CD14-positive monocyte (primary cell): ENCODE results near the gene PSMB11. TPM values are rescaled to one million over a fixed set of nuclear protein-coding genes. Genes with fewer than 3 reads are reported as not detected.

Source experiments
- DNase-seq, 3 donors: peaks; one replicate each; pipeline ENCODE4 v3.0.0-alpha.2; 2011 to 2022
- H2AFZ ChIP-seq: 2 replicates; pipeline ENCODE4 v1.6.0; 2012; ENCODE audit warnings: mild to moderate bottlenecking, low read depth, low read length, inconsistent platforms; ENCODE audit not compliant: insufficient read depth, poor library complexity, severe bottlenecking
- H3K27ac ChIP-seq, 2 donors: 1 replicate in 1 of 2; 2 replicates in 1 of 2; pipeline ENCODE4 v1.5.1; 2012 to 2013; ENCODE audit warnings: low read length in 2 of 2, control low read depth in 1 of 2, inconsistent platforms in 1 of 2, low read depth in 1 of 2, mild to moderate bottlenecking in 1 of 2
- H3K27me3 ChIP-seq, 2 donors: one replicate each; pipeline versions ENCODE4 v1.6.0 to v1.6.1; 2011 to 2013; ENCODE audit warnings: low read length in 2 of 2; ENCODE audit not compliant: control insufficient read depth in 2 of 2, insufficient read depth in 2 of 2
- H3K36me3 ChIP-seq, 2 donors: replicated peaks in 1 of 2; 1 replicate in 1 of 2; 2 replicates in 1 of 2; pipeline versions ENCODE4 v1.5.1 to v1.6.1; 2012 to 2013; ENCODE audit warnings: low read length in 2 of 2, control low read depth in 1 of 2, inconsistent platforms in 1 of 2, mild to moderate bottlenecking in 1 of 2; ENCODE audit not compliant: insufficient read depth in 2 of 2, control insufficient read depth in 1 of 2
- H3K4me1 ChIP-seq, 2 donors: 1 replicate in 1 of 2; 2 replicates in 1 of 2; pipeline versions ENCODE4 v1.5.1 to v1.6.1; 2012 to 2013; ENCODE audit warnings: low read length in 2 of 2, control low read depth in 1 of 2, inconsistent platforms in 1 of 2, mild to moderate bottlenecking in 1 of 2, moderate library complexity in 1 of 2; ENCODE audit not compliant: insufficient read depth in 2 of 2, control insufficient read depth in 1 of 2
- H3K4me2 ChIP-seq: replicated peaks from 2 replicates; pipeline ENCODE3; 2012; ENCODE audit warnings: low read length, moderate library complexity, mild to moderate bottlenecking; ENCODE audit not compliant: poor library complexity, severe bottlenecking; ENCODE audit errors: extremely low read depth
- H3K4me3 ChIP-seq, 3 experiments: fragments of 200-600 bp in 1 of 3; sonication (generic) in 1 of 3; replicated peaks in 1 of 3; 1 replicate in 2 of 3; 2 replicates in 1 of 3; pipeline ENCODE4 v1.5.1; 2011 to 2013; ENCODE audit warnings: low read length in 3 of 3, mild to moderate bottlenecking in 3 of 3, control low read depth in 2 of 3, low read depth in 2 of 3, inconsistent platforms in 1 of 3, moderate library complexity in 1 of 3
- H3K79me2 ChIP-seq: 2 replicates; pipeline ENCODE4 v1.6.0; 2012; ENCODE audit warnings: mild to moderate bottlenecking, control low read depth, inconsistent platforms, low read length, moderate library complexity; ENCODE audit not compliant: insufficient read depth
- H3K9ac ChIP-seq: 2 replicates; pipeline ENCODE4 v1.6.0; 2017; ENCODE audit warnings: low read length, mild to moderate bottlenecking; ENCODE audit not compliant: insufficient read depth, poor library complexity, severe bottlenecking
- H3K9me3 ChIP-seq, 2 donors: replicated peaks in 1 of 2; 1 replicate in 1 of 2; 2 replicates in 1 of 2; pipeline versions ENCODE4 v1.5.1 to v1.6.1; 2012 to 2013; ENCODE audit warnings: low read length in 2 of 2, control low read depth in 1 of 2; ENCODE audit not compliant: control insufficient read depth in 1 of 2, insufficient read depth in 1 of 2
- H4K20me1 ChIP-seq: 2 replicates; pipeline ENCODE4 v1.6.0; 2012; ENCODE audit warnings: mild to moderate bottlenecking, low read length, control low read depth, moderate library complexity; ENCODE audit not compliant: insufficient read depth
- H3K27ac Mint-ChIP-seq, 7 donors: one replicate each; pipeline ENCODE4 v1.8.0; 2020; ENCODE audit warnings: mild to moderate bottlenecking in 7 of 7, mixed read lengths in 7 of 7, moderate library complexity in 6 of 7, inconsistent platforms in 2 of 7
- H3K27me3 Mint-ChIP-seq, 3 donors: one replicate each; pipeline ENCODE4 v1.8.0; 2021 to 2022; ENCODE audit warnings: low read depth in 3 of 3, mild to moderate bottlenecking in 3 of 3, mixed read lengths in 3 of 3, moderate library complexity in 3 of 3, inconsistent platforms in 1 of 3
- H3K36me3 Mint-ChIP-seq, 2 donors: one replicate each; pipeline ENCODE4 v1.8.0; 2020; ENCODE audit warnings: mixed read lengths in 2 of 2, inconsistent platforms in 1 of 2, mild to moderate bottlenecking in 1 of 2
- H3K4me1 Mint-ChIP-seq: one replicate; pipeline ENCODE4 v1.8.0; 2020; ENCODE audit warnings: mild to moderate bottlenecking, mixed read lengths
- H3K4me3 Mint-ChIP-seq, 2 donors: one replicate each; pipeline ENCODE4 v1.8.0; 2020; ENCODE audit warnings: mild to moderate bottlenecking in 2 of 2, mixed read lengths in 2 of 2, moderate library complexity in 1 of 2
- H3K9me3 Mint-ChIP-seq, 7 donors: one replicate each; pipeline ENCODE4 v1.8.0; 2020 to 2022; ENCODE audit warnings: mixed read lengths in 7 of 7, mild to moderate bottlenecking in 6 of 7, moderate library complexity in 6 of 7, inconsistent platforms in 2 of 7
- WGBS: methylation state at CpG from one replicate; pipeline ENCODE4 v1.1.5; 2013; ENCODE audit warnings: missing lambda C conversion rate; ENCODE audit not compliant: insufficient coverage; 5-methylcytosine and 5-hydroxymethylcytosine counted together
- intact Hi-C, 2 donors: fragments of 100-400 bp; cut with micrococcal nuclease; formaldehyde crosslinking; loops; one replicate each; pipeline versions ENCODE4 v1.15.0 to v1.15.1; 2023
- polyA plus RNA-seq, 3 donors: library from polyadenylated mRNA; depleted of rRNA in 1 of 3; unstranded in 2 of 3; stranded (reverse) in 1 of 3; fragments of 300-500 nt in 2 of 3; fragments of >200 nt in 1 of 3; fragmentation: Illumina TruSeq in 2 of 3; gene quantifications; 1 replicate in 2 of 3; 2 replicates in 1 of 3; pipeline ENCODE4 v1.2.3, GENCODE V29; 2012 to 2021
- TF ChIP-seq, protein P1 (sequence below): fragments of 200-600 bp; IDR thresholded peaks from one replicate; pipeline ENCODE4 v1.8.0; 2022; ENCODE audit warnings: antibody characterized with exemption, mild to moderate bottlenecking

PSMB11 gene
- polyA plus RNA-seq, 3 donors, result not detected

GRCh38 chr14:23034498-23035302 lies 7.3 kb upstream of the PSMB11 start, which contains the start of gene PSMB5:
Gene PSMB5 (minus strand): TSS chr14:23034900. CDS start chr14:23034881, 19 bp downstream.
- peak within 1 kb of the TSS; percentile 99 for H2AFZ ChIP-seq
- WGBS, result under 1% methylated on average over 25 of the region's 36 CpGs
- H3K27ac ChIP-seq, result peak within 1 kb of the TSS; percentile 69 to 96
- H3K36me3 ChIP-seq, result peaks cover 22 to 25% of the 10 kb centered on the region in 2 donors
- TF ChIP-seq, protein P1, sequence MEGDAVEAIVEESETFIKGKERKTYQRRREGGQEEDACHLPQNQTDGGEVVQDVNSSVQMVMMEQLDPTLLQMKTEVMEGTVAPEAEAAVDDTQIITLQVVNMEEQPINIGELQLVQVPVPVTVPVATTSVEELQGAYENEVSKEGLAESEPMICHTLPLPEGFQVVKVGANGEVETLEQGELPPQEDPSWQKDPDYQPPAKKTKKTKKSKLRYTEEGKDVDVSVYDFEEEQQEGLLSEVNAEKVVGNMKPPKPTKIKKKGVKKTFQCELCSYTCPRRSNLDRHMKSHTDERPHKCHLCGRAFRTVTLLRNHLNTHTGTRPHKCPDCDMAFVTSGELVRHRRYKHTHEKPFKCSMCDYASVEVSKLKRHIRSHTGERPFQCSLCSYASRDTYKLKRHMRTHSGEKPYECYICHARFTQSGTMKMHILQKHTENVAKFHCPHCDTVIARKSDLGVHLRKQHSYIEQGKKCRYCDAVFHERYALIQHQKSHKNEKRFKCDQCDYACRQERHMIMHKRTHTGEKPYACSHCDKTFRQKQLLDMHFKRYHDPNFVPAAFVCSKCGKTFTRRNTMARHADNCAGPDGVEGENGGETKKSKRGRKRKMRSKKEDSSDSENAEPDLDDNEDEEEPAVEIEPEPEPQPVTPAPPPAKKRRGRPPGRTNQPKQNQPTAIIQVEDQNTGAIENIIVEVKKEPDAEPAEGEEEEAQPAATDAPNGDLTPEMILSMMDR, result no peak
- H3K4me1 Mint-ChIP-seq, result peaks cover 14% of the 10 kb centered on the region
- no peaks in the 10 kb centered on the region for H3K27me3 ChIP-seq
- no peaks in the 10 kb centered on the region for H3K9me3 ChIP-seq
- H3K27me3 Mint-ChIP-seq, result peaks cover 0 to 6% (median 0%) of the 10 kb centered on the region in 3 donors
- intact Hi-C loops, result no loop called here
- H3K4me1 ChIP-seq, result peaks cover 15 to 16% of the 10 kb centered on the region in 2 donors
- H4K20me1 ChIP-seq, result no peaks in the 10 kb centered on the region
- H3K9me3 Mint-ChIP-seq, result no peaks in the 10 kb centered on the region
- peaks cover 19 to 31% of the 10 kb centered on the region in 2 donors for H3K36me3 Mint-ChIP-seq
- peak within 1 kb of the TSS; percentile 89 for H3K9ac ChIP-seq
- H3K27ac Mint-ChIP-seq, result peak within 1 kb of the TSS; percentile 92 to 99 (median 97)
- peak; percentile 89 to 95 (median 91) for DNase-seq
- H3K4me3 ChIP-seq, result peak within 1 kb of the TSS; percentile 80 to 95 (median 88)
- peak within 1 kb of the TSS; percentile 98 for H3K4me2 ChIP-seq
- peak within 1 kb of the TSS; percentile 87 to 92 for H3K4me3 Mint-ChIP-seq
- H3K79me2 ChIP-seq, result peaks cover 17% of the 10 kb centered on the region

- Histone ChIP-seq H3K4me3 (peak overlapping the region; percentile 80 to 95 (median 88)), H3K9me3 (no peaks in the 10 kb centered on the region), H4K20me1 (no peaks in the 10 kb centered on the region), H3K4me1 (peaks cover 15 to 16% of the 10 kb centered on the region in 2 donors), H2AFZ (peak overlapping the region; percentile 99), H3K9ac (peak overlapping the region; percentile 89), H3K4me2 (peak overlapping the region; percentile 98), H3K79me2 (peaks cover 17% of the 10 kb centered on the region), H3K27ac (peak overlapping the region; percentile 69 to 96), H3K36me3 (peaks cover 20 to 25% of the 10 kb centered on the region in 2 donors), H3K27me3 (no peaks in the 10 kb centered on the region)
- H3K27me3 Mint-ChIP-seq, result peaks cover 0 to 6% (median 1%) of the 10 kb centered on the region in 3 donors
- H3K36me3 Mint-ChIP-seq, result peaks cover 19 to 29% of the 10 kb centered on the region in 2 donors
- no CpG with 5 or more reads among the region's 14 CpGs for WGBS
- H3K9me3 Mint-ChIP-seq, result no peaks in the 10 kb centered on the region
- peaks cover 14% of the 10 kb centered on the region for H3K4me1 Mint-ChIP-seq
- TF ChIP-seq, protein P1, result no peak
- no peak for DNase-seq
- peak overlapping the region; percentile 87 to 92 for H3K4me3 Mint-ChIP-seq
- peak overlapping the region; percentile 77 to 99 (median 97) for H3K27ac Mint-ChIP-seq
- intact Hi-C loops, result no loop called here
Measured at GRCh38 chr14:23035303-23036144, 6.5 kb upstream of the PSMB11 start.
